ENCODE results near the gene HS6ST3.

- TF ChIP-seq POLR2A (IDR thresholded peaks at IDR 0.05) (no peak), CTCF (IDR thresholded peaks at IDR 0.05 in 4 of 5, conservative IDR thresholded peaks at IDR 0.05 in 1 of 5) (no peak)
Observed at GRCh38 chr13:96707146-96707545, 617.2 kb downstream of the HS6ST3 start.
